HepG2 (cell line): ENCODE results near the gene PTPRM.

Experiments
- PHF8 ChIP-seq: sonication (generic); formaldehyde crosslinking; IDR thresholded peaks from 2 replicates; pipeline ENCODE4 v1.5.0; 2020; ENCODE audit warnings: missing genetic modification reagents
- SRSF1 ChIP-seq: fragments of 200-400 bp; formaldehyde crosslinking; optimal IDR thresholded peaks from 2 replicates; pipeline ENCODE3; 2017; ENCODE audit warnings: mild to moderate bottlenecking, low read depth, low read length, moderate library complexity
- ZNF510 ChIP-seq: sonication (generic); formaldehyde crosslinking; IDR thresholded peaks from 2 replicates; pipeline ENCODE4 v1.4.0; 2020; ENCODE audit warnings: low read depth, mild to moderate bottlenecking, missing genetic modification reagents

- TF ChIP-seq PHF8 (CRISPR knock-in tag) (no peak), SRSF1 (no peak), ZNF510 (CRISPR knock-in tag) (no peak)
These were observed 154.4 kb downstream of the PTPRM start for GRCh38 chr18:7721532-7721931.
